ENCODE measurements around the gene FAXDC2.

DNA sequence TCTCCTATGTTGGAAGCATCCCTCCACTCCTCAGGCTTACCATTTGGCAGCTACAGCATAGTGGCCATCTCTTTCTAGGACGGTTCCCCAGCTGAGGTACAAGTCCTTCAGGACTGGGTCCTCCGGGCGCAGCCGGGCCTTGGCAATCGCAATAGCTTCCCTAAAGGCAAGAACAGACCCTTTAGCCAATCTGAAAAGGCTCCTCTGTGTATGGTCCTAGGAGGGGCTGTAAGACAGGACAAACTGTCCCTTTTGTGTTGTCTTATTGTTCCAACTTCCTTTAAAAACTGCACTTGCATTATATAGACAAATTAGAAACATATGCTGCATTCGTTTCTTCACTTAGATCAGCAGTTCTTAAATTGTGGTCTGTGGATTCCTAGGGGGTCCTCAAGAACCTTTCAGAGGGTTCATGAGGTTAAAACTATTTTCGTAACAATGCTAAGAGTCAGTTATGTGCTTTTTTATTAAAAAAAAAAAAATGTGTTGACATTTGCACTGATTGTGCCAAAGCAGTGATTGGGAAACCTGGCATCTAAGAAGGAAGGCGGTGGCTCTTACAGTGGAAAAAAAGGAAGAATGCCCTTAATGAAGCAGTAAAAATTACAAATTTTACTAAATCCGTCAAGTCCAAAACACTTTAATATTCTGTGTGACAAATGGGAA lies 48.9 kb upstream of the FAXDC2 start:
- TF ChIP-seq, protein P1, sequence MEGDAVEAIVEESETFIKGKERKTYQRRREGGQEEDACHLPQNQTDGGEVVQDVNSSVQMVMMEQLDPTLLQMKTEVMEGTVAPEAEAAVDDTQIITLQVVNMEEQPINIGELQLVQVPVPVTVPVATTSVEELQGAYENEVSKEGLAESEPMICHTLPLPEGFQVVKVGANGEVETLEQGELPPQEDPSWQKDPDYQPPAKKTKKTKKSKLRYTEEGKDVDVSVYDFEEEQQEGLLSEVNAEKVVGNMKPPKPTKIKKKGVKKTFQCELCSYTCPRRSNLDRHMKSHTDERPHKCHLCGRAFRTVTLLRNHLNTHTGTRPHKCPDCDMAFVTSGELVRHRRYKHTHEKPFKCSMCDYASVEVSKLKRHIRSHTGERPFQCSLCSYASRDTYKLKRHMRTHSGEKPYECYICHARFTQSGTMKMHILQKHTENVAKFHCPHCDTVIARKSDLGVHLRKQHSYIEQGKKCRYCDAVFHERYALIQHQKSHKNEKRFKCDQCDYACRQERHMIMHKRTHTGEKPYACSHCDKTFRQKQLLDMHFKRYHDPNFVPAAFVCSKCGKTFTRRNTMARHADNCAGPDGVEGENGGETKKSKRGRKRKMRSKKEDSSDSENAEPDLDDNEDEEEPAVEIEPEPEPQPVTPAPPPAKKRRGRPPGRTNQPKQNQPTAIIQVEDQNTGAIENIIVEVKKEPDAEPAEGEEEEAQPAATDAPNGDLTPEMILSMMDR (tag by site-specific recombination; IDR thresholded peaks at IDR 0.05): no peak
- TF ChIP-seq ZNF274 (IDR thresholded peaks at IDR 0.05; ENCODE audit: low read length) (no peak), ZNF274 (tag by site-specific recombination; IDR thresholded peaks at IDR 0.05; ENCODE audit: borderline replicate concordance) (no peak), ZNF114 (tag by site-specific recombination; IDR thresholded peaks at IDR 0.05) (no peak), ZBTB1 (tag by site-specific recombination; IDR thresholded peaks at IDR 0.05) (no peak), KLF9 (tag by site-specific recombination; IDR thresholded peaks at IDR 0.05; ENCODE audit: low read depth) (no peak), ZNF521 (tag by site-specific recombination; IDR thresholded peaks at IDR 0.05) (no peak), ZNF600 (tag by site-specific recombination; IDR thresholded peaks at IDR 0.05) (no peak), ZNF473 (tag by site-specific recombination; IDR thresholded peaks at IDR 0.05) (no peak)

Measured in HEK293 (cell line).